Mesenchymal stem cell (in vitro differentiated cells and primary cell): Measurements from ENCODE around the gene GEMIN5. TPM values are rescaled to one million over a fixed set of nuclear protein-coding genes. Genes with fewer than 3 reads are reported as not detected.
"Not testable (repeated sequence)": the region's sequence is repeated elsewhere in the genome, so short reads cannot be mapped to it uniquely, and the experiment has no call there.

ENCODE experiments used
- DNase-seq: peaks from one replicate; pipeline ENCODE4 v3.0.0-alpha.2; 2013
- H2AFZ ChIP-seq: one replicate; pipeline ENCODE4 v1.6.1; 2013; ENCODE audit warnings: low read depth, mild to moderate bottlenecking, control low read depth, inconsistent platforms, low read length, moderate library complexity
- H2AK5ac ChIP-seq: 2 replicates; pipeline ENCODE4 v1.6.1; 2013; ENCODE audit warnings: low read length, moderate library complexity, mild to moderate bottlenecking, inconsistent platforms; ENCODE audit not compliant: severe bottlenecking
- H2BK120ac ChIP-seq: one replicate; pipeline ENCODE4 v1.6.1; 2013; ENCODE audit warnings: low read depth, mild to moderate bottlenecking, inconsistent platforms, low read length, moderate library complexity
- H2BK12ac ChIP-seq, 2 experiments: one replicate each; pipeline ENCODE4 v1.6.1; 2013; ENCODE audit warnings: inconsistent platforms in 2 of 2, low read length in 2 of 2, mild to moderate bottlenecking in 2 of 2, moderate library complexity in 2 of 2, control low read depth in 1 of 2
- H2BK15ac ChIP-seq: one replicate; pipeline ENCODE4 v1.6.1; 2013; ENCODE audit warnings: mild to moderate bottlenecking, low read depth, inconsistent platforms; ENCODE audit not compliant: poor library complexity, severe bottlenecking
- H2BK5ac ChIP-seq: 2 replicates; pipeline ENCODE4 v1.6.1; 2013; ENCODE audit warnings: low read depth, mild to moderate bottlenecking, low read length, control low read depth, inconsistent platforms; ENCODE audit not compliant: poor library complexity, severe bottlenecking
- H3K14ac ChIP-seq, 2 experiments: one replicate each; pipeline ENCODE4 v1.6.1; 2013; ENCODE audit warnings: inconsistent platforms in 2 of 2, low read length in 2 of 2, control low read depth in 1 of 2, mild to moderate bottlenecking in 1 of 2, moderate library complexity in 1 of 2
- H3K18ac ChIP-seq, 2 experiments: one replicate each; pipeline ENCODE4 v1.6.1; 2013; ENCODE audit warnings: inconsistent platforms in 2 of 2, low read length in 2 of 2, control low read depth in 1 of 2, low read depth in 1 of 2, mild to moderate bottlenecking in 1 of 2
- H3K23ac ChIP-seq, 2 experiments: one replicate each; pipeline ENCODE4 v1.6.1; 2013; ENCODE audit warnings: inconsistent platforms in 2 of 2, low read length in 2 of 2, mild to moderate bottlenecking in 2 of 2, moderate library complexity in 2 of 2, control low read depth in 1 of 2
- H3K27ac ChIP-seq: 2 replicates; pipeline ENCODE4 v1.5.1; 2013; ENCODE audit warnings: mild to moderate bottlenecking, moderate library complexity, low read length, control low read depth, inconsistent platforms; ENCODE audit not compliant: poor library complexity, severe bottlenecking
- H3K27me3 ChIP-seq, 2 experiments: 2 replicates each; pipeline versions ENCODE4 v1.6.1 to v1.7.0; 2013; ENCODE audit warnings: low read length in 2 of 2, mild to moderate bottlenecking in 2 of 2, moderate library complexity in 2 of 2, control low read depth in 1 of 2, inconsistent platforms in 1 of 2; ENCODE audit not compliant: control insufficient read depth in 1 of 2, insufficient read depth in 1 of 2
- H3K36me3 ChIP-seq, 2 experiments: 2 replicates each; pipeline versions ENCODE4 v1.6.1 to v1.7.0; 2013; ENCODE audit warnings: low read length in 2 of 2, control low read depth in 1 of 2, inconsistent platforms in 1 of 2, low read depth in 1 of 2, mild to moderate bottlenecking in 1 of 2; ENCODE audit not compliant: insufficient read depth in 2 of 2, control insufficient read depth in 1 of 2
- H3K4ac ChIP-seq, 2 experiments: one replicate each; pipeline ENCODE4 v1.6.1; 2013; ENCODE audit warnings: inconsistent platforms in 2 of 2, low read length in 2 of 2, mild to moderate bottlenecking in 2 of 2, moderate library complexity in 2 of 2, control low read depth in 1 of 2, low read depth in 1 of 2
- H3K4me1 ChIP-seq: 2 replicates; pipeline ENCODE4 v1.6.1; 2013; ENCODE audit warnings: low read depth, low read length, control low read depth; ENCODE audit not compliant: control insufficient read depth, insufficient read depth
- H3K4me2 ChIP-seq: 2 replicates; pipeline ENCODE4 v1.6.1; 2013; ENCODE audit warnings: low read length, mild to moderate bottlenecking, inconsistent platforms; ENCODE audit not compliant: poor library complexity, severe bottlenecking
- H3K4me3 ChIP-seq, 2 experiments: 2 replicates each; pipeline versions ENCODE4 v1.5.1 to v1.7.0; 2013; ENCODE audit warnings: low read length in 2 of 2, mild to moderate bottlenecking in 2 of 2, control low read depth in 1 of 2, low read depth in 1 of 2; ENCODE audit not compliant: insufficient read depth in 1 of 2
- H3K79me1 ChIP-seq: replicated peaks from 2 replicates; pipeline ENCODE4 v1.6.1; 2013; ENCODE audit warnings: mild to moderate bottlenecking, control low read depth, low read length, inconsistent platforms; ENCODE audit not compliant: poor library complexity, severe bottlenecking
- H3K9ac ChIP-seq: 2 replicates; pipeline ENCODE4 v1.7.0; 2013; ENCODE audit warnings: mild to moderate bottlenecking, low read length, moderate library complexity
- H3K9me3 ChIP-seq: 2 replicates; pipeline ENCODE4 v1.7.0; 2013; ENCODE audit warnings: mild to moderate bottlenecking, low read length; ENCODE audit not compliant: control insufficient read depth
- H4K8ac ChIP-seq: one replicate; pipeline ENCODE4 v1.6.1; 2013; ENCODE audit warnings: inconsistent platforms, mild to moderate bottlenecking, low read length, moderate library complexity
- H4K91ac ChIP-seq: one replicate; pipeline ENCODE4 v1.6.1; 2013; ENCODE audit warnings: mild to moderate bottlenecking, low read length, inconsistent platforms
- WGBS: methylation state at CpG from one replicate; pipeline ENCODE4 v1.1.7; 2013; ENCODE audit warnings: mixed read lengths; 5-methylcytosine and 5-hydroxymethylcytosine counted together
- polyA plus RNA-seq, 2 experiments: library from polyadenylated mRNA; stranded (reverse); fragments of 200-250 nt; gene quantifications; one replicate each; pipeline ENCODE4 v1.2.3, GENCODE V29; 2013

The GEMIN5 gene
- polyA plus RNA-seq (2013, experiment 1 of 2) = 3.5 TPM
- polyA plus RNA-seq (2013, experiment 2 of 2) = 3.6 TPM

GRCh38 chr5:154937718-154938466, at the start of gene GEMIN5:
GEMIN5 (minus strand) TSS chr5:154938211; CDS start chr5:154938133, 78 bp downstream.
- no peaks in the 10 kb centered on the region for H3K9me3 ChIP-seq
- H3K14ac ChIP-seq = peak within 1 kb of the TSS in 1 of 2 experiments; percentile 87
- peak within 1 kb of the TSS; percentile 90 to 99 for H3K4me3 ChIP-seq
- H3K9ac ChIP-seq = peak within 1 kb of the TSS; percentile 92
- H2BK12ac ChIP-seq = peak within 1 kb of the TSS in 1 of 2 experiments; percentile 64
- H2BK5ac ChIP-seq = no peak within 1 kb of the TSS
- H3K27me3 ChIP-seq = no peaks in the 10 kb centered on the region
- H2AFZ ChIP-seq = peak within 1 kb of the TSS; percentile 97
- H4K8ac ChIP-seq = peak within 1 kb of the TSS; percentile 93
- no peak within 1 kb of the TSS for H4K91ac ChIP-seq
- H2BK120ac ChIP-seq = no peak within 1 kb of the TSS
- peak within 1 kb of the TSS in 1 of 2 experiments; percentile 94 for H3K18ac ChIP-seq
- H3K36me3 ChIP-seq = peaks cover 3 to 25% of the 10 kb centered on the region in 2 experiments
- peak; percentile 87 for DNase-seq
- H2AK5ac ChIP-seq = no peak within 1 kb of the TSS
- H3K79me1 ChIP-seq = peaks cover 16% of the 10 kb centered on the region
- no peak within 1 kb of the TSS for H3K27ac ChIP-seq
- H3K4ac ChIP-seq = peak within 1 kb of the TSS in 1 of 2 experiments; percentile 82
- no peak within 1 kb of the TSS for H3K23ac ChIP-seq
- peak within 1 kb of the TSS; percentile 82 for H2BK15ac ChIP-seq
- under 1% methylated on average over 57 of the region's 61 CpGs for WGBS
- H3K4me1 ChIP-seq = peaks cover 4% of the 10 kb centered on the region
- peak within 1 kb of the TSS; percentile 97 for H3K4me2 ChIP-seq

- Histone ChIP-seq H3K9me3 (no peaks in the 10 kb centered on the region), H3K4me3 (no peak overlapping the region), H4K8ac (no peak overlapping the region), H3K9ac (no peak overlapping the region), H2BK120ac (no peak overlapping the region), H3K36me3 (no peaks in the 10 kb centered on the region), H2BK5ac (no peak overlapping the region), H2BK12ac (no peak overlapping the region), H3K4me2 (no peak overlapping the region), H2AFZ (no peak overlapping the region), H3K4ac (no peak overlapping the region), H3K27me3 (peaks cover 0 to 6% of the 10 kb centered on the region in 2 experiments), H3K18ac (no peak overlapping the region), H3K14ac (no peak overlapping the region), H4K91ac (no peak overlapping the region), H2AK5ac (no peak overlapping the region), H3K79me1 (no peaks in the 10 kb centered on the region), H3K4me1 (no peaks in the 10 kb centered on the region), H2BK15ac (no peak overlapping the region), H3K23ac (no peak overlapping the region), H3K27ac (no peak overlapping the region)
- WGBS = 100% methylated on average over 2 of the region's 4 CpGs
- no peak for DNase-seq
Observed at GRCh38 chr5:154986151-154986550, 48.1 kb upstream of the GEMIN5 start.

- Histone ChIP-seq H3K9me3 (no peaks in the 10 kb centered on the region), H2BK15ac (no peak overlapping the region), H4K91ac (no peak overlapping the region), H2BK5ac (no peak overlapping the region), H3K14ac (no peak overlapping the region), H3K4me2 (no peak overlapping the region), H3K4me1 (no peaks in the 10 kb centered on the region), H2BK120ac (no peak overlapping the region), H3K4me3 (no peak overlapping the region), H2AK5ac (no peak overlapping the region), H3K9ac (no peak overlapping the region), H3K23ac (no peak overlapping the region), H3K36me3 (no peaks in the 10 kb centered on the region), H3K79me1 (no peaks in the 10 kb centered on the region), H3K4ac (no peak overlapping the region), H3K27me3 (peaks cover 0 to 6% of the 10 kb centered on the region in 2 experiments), H3K27ac (no peak overlapping the region), H2BK12ac (no peak overlapping the region), H3K18ac (no peak overlapping the region), H4K8ac (no peak overlapping the region), H2AFZ (no peak overlapping the region)
- DNase-seq = no peak
- 83% methylated on average over 7 of the region's 8 CpGs for WGBS
Observed at GRCh38 chr5:154984946-154985516, 47.0 kb upstream of the GEMIN5 start.

- H2BK12ac ChIP-seq, H3K27me3 ChIP-seq, H4K8ac ChIP-seq, H3K27ac ChIP-seq, H2AFZ ChIP-seq, H3K18ac ChIP-seq, H3K23ac ChIP-seq, H3K4me1 ChIP-seq, H3K79me1 ChIP-seq, H3K4ac ChIP-seq, H4K91ac ChIP-seq, H2AK5ac ChIP-seq, DNase-seq, H2BK5ac ChIP-seq, H2BK120ac ChIP-seq, H3K36me3 ChIP-seq, H3K4me3 ChIP-seq, H3K4me2 ChIP-seq, H3K9me3 ChIP-seq, H2BK15ac ChIP-seq, H3K9ac ChIP-seq, H3K14ac ChIP-seq: not testable (repeated sequence)
- 100% methylated on average over 2 of the region's 2 CpGs for WGBS
Observed at GRCh38 chr5:154978294-154978693, 40.3 kb upstream of the GEMIN5 start.
